ENCODE data around the gene SLC24A3. TPM values are rescaled to one million over a fixed set of nuclear protein-coding genes. Genes with fewer than 3 reads are reported as not detected.
A peak's percentile ranks its signal among the peaks of the same experiment; 100 is the strongest.

Gene SLC24A3
- total RNA-seq, 2 experiments from 2014 or later: not detected

DNA sequence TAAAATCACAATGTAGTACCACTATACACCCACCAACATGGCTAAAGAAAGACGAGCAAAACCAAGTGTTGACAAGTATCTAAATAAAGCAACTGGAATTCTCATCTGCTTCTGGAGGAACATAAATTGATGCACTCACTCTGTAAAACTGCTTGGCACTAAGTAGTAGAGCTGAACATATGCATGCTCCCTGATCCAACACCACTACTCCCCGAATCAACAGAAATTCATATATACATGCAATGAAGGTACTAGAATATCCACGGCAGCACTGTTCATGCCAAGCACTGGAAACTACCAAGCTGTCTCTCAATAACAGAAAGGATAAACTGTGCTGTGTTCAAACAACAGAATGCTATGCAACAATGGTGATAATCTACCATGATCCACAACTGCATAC is 326.1 kb downstream of the SLC24A3 start:
- Mint-ChIP-seq H3K9me3 (no peaks in the 10 kb centered on the region), H3K4me1 (ENCODE audit: low read depth) (peaks cover 15% of the 10 kb centered on the region), H3K4me3 (no peak overlapping the region), H3K27me3 (ENCODE audit: low read depth) (no peaks in the 10 kb centered on the region), H3K36me3 (ENCODE audit: low read depth) (no peaks in the 10 kb centered on the region), H3K27ac (no peak overlapping the region)
- CTCF ChIA-PET: no interaction called here
- intact Hi-C loops (cut with micrococcal nuclease): no loop called here
- DNase-seq: no peak

DNA sequence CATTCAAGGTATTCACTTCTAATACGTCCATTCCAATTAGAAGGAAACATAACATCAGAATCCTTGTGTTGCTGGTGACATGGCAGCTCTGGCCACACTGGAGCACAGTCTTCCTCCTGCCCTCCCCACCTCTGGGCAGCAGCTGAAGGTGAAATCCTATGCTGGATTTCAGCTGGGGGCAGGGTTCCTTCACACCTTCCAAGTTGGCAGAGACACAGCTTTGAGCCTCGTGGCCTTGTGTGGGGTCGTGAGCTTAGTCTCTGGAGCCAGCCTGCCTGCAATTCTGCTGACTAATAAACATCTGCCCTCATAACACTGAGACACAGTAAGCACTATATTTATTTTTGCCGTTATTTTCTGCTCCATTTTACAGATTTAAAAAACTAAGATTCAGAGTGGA is 326.7 kb downstream of the SLC24A3 start:
- DNase-seq: no peak
- Mint-ChIP-seq H3K27me3 (ENCODE audit: low read depth) (no peaks in the 10 kb centered on the region), H3K9me3 (no peaks in the 10 kb centered on the region), H3K4me3 (no peak overlapping the region), H3K4me1 (ENCODE audit: low read depth) (peaks cover 15% of the 10 kb centered on the region), H3K27ac (no peak overlapping the region), H3K36me3 (ENCODE audit: low read depth) (no peaks in the 10 kb centered on the region)
- intact Hi-C loops (cut with micrococcal nuclease): no loop called here
- CTCF ChIA-PET: no interaction called here

DNA sequence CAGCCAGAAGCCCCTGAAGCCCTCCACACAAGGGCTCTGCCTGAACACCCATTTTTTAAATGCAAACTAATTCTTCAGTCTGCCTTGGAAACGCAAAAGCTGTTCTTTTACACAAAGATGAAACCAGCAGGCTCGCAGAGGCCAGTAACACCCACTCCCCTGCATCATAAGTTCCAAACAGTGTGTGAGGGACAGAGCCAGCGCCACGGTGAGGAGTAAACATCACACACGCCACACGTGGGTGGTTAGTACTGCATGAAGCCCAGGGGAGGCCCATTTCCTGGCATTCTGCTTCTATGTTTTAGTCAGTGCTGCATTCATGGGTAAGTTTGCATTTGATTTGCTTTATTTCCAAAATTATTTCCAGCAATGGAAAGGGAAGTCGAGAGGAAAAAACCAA is 327.9 kb downstream of the SLC24A3 start:
- peaks cover 15% of the 10 kb centered on the region for H3K4me1 Mint-ChIP-seq (ENCODE audit: low read depth)
- H3K36me3 Mint-ChIP-seq (ENCODE audit: low read depth): no peaks in the 10 kb centered on the region
- no peaks in the 10 kb centered on the region for H3K27me3 Mint-ChIP-seq (ENCODE audit: low read depth)
- CTCF ChIA-PET: no interaction called here
- H3K4me3 Mint-ChIP-seq: no peak overlapping the region
- DNase-seq: peak; percentile 54
- H3K27ac Mint-ChIP-seq: no peak overlapping the region
- H3K9me3 Mint-ChIP-seq: no peaks in the 10 kb centered on the region
- intact Hi-C loops (cut with micrococcal nuclease): no loop called here

DNA sequence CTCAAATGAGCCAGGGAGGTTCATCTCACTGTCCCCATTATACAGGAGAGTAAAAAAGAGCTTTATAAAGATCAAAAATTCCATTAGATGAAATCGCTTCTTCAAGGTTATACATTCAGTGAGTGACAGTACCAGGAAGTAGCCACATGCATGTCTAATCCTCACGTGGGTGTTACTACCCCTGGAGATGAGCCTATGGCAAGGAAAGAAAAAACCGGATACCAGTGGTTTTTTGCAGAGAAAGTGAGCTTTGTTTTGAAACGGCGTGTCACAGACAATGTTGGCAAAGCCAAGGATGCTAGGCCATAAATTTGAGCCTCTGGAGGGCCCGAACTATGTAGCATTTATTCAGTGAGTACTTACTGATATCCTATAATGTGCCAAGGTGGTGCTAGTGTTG is 330.7 kb downstream of the SLC24A3 start:
- CTCF ChIA-PET: no interaction called here

DNA sequence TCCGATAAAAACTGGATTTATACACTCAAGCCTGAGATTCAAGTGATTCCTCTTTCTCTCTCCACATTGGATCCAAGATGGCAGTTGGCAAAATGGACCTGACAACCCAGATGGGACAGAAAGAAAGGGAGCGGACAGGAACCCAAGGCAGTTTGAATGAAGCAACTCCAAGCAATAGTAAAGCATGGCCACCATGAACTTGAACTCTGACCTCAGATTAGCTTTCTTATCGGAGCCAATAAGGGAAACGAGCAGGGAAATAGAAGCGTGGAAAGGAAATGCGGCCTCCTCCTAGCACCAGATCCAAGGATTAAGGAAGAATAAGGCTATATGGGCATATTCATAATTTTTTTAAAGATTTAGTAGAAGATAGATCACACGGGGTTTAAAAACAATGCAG is 332.2 kb downstream of the SLC24A3 start:
- intact Hi-C loops (cut with micrococcal nuclease): no loop called here
- no peaks in the 10 kb centered on the region for H3K9me3 Mint-ChIP-seq

More for the DNA sequence above, 330.7 kb downstream of the SLC24A3 start:
- DNase-seq: no peak
- Mint-ChIP-seq H3K4me3 (no peak overlapping the region), H3K4me1 (ENCODE audit: low read depth) (peaks cover 15% of the 10 kb centered on the region), H3K27me3 (ENCODE audit: low read depth) (no peaks in the 10 kb centered on the region), H3K36me3 (ENCODE audit: low read depth) (no peaks in the 10 kb centered on the region), H3K9me3 (no peaks in the 10 kb centered on the region), H3K27ac (no peak overlapping the region)
- intact Hi-C loops (cut with micrococcal nuclease): no loop called here

DNA sequence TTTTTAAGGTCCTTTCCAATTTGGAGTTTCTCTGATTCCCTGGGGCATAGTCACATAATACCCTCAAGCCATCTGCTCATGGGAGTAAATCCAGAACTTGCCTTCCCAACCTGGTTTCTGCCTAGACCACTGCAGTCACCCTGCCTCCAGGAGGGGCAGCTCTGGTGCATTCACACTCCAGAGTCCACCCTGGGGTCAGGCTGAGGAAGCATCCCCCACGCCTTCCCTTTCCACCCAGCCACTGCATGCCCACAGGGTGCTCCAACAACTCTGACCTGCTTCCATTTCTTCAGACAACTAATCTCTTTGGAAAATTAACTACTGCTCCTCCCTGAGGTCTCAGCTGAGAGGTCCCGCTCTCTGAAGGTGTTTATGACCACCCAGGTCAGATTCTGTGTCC is 334.2 kb downstream of the SLC24A3 start:
- H3K4me1 Mint-ChIP-seq (ENCODE audit: low read depth): peaks cover 7% of the 10 kb centered on the region
- intact Hi-C loops (cut with micrococcal nuclease): no loop called here
- no peak for DNase-seq
- no peaks in the 10 kb centered on the region for H3K27me3 Mint-ChIP-seq (ENCODE audit: low read depth)
- H3K4me3 Mint-ChIP-seq: no peak overlapping the region
- no peak overlapping the region for H3K27ac Mint-ChIP-seq
- no peaks in the 10 kb centered on the region for H3K9me3 Mint-ChIP-seq
- CTCF ChIA-PET: no interaction called here
- no peaks in the 10 kb centered on the region for H3K36me3 Mint-ChIP-seq (ENCODE audit: low read depth)

More for the DNA sequence above, 332.2 kb downstream of the SLC24A3 start:
- CTCF ChIA-PET: no interaction called here
- no peak for DNase-seq
- no peaks in the 10 kb centered on the region for H3K36me3 Mint-ChIP-seq (ENCODE audit: low read depth)
- H3K4me1 Mint-ChIP-seq (ENCODE audit: low read depth): peaks cover 13% of the 10 kb centered on the region
- no peak overlapping the region for H3K4me3 Mint-ChIP-seq
- no peak overlapping the region for H3K27ac Mint-ChIP-seq
- no peaks in the 10 kb centered on the region for H3K27me3 Mint-ChIP-seq (ENCODE audit: low read depth)

DNA sequence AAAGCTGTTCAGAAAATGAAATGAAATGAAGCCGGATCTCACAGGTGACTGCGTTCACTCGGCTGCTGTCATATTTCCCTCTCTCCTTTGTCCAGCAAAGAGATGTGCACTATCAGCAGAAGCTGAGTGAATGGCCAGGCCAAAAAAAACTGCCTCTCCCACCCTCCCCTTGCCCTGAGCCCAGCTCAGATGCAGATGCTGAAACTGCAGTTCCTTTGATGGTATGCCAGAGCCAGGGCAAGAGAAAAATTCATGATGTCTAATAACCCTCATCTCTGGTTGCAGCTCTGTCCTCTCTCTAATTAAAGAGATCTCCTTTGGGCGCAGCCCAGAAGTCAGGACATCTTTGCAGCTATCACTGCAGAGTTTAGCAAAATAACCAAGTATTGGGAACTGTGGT is 335.1 kb downstream of the SLC24A3 start:
- intact Hi-C loops (cut with micrococcal nuclease): no loop called here
- H3K27me3 Mint-ChIP-seq (ENCODE audit: low read depth): no peaks in the 10 kb centered on the region
- no peaks in the 10 kb centered on the region for H3K36me3 Mint-ChIP-seq (ENCODE audit: low read depth)
- H3K4me1 Mint-ChIP-seq (ENCODE audit: low read depth): peaks cover 5% of the 10 kb centered on the region
- CTCF ChIA-PET: no interaction called here
- H3K27ac Mint-ChIP-seq: no peak overlapping the region
- H3K4me3 Mint-ChIP-seq: no peak overlapping the region
- no peaks in the 10 kb centered on the region for H3K9me3 Mint-ChIP-seq
- DNase-seq: no peak

DNA sequence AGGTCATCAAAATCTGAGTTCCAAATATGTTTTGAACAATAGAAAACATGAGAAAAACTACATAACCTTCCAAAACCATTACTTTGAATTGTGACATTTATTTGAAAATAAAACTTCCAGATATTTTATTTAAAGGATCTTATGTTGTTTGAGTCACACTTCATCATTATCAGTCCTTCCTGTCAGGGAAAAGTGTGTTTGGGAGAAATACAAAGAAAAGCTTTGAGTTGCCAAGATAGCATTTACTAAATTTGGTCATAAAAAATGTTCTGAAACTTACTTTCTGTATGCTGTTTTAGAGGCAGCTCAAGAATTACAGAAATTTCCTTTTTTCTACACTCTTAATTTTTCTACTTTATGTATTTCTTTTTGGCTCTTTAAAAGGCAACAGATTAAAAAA is 337.5 kb downstream of the SLC24A3 start:
- CTCF ChIA-PET: no interaction called here
- peaks cover 5% of the 10 kb centered on the region for H3K4me1 Mint-ChIP-seq (ENCODE audit: low read depth)
- H3K27ac Mint-ChIP-seq: no peak overlapping the region
- H3K9me3 Mint-ChIP-seq: no peaks in the 10 kb centered on the region
- no peaks in the 10 kb centered on the region for H3K36me3 Mint-ChIP-seq (ENCODE audit: low read depth)
- H3K27me3 Mint-ChIP-seq (ENCODE audit: low read depth): no peaks in the 10 kb centered on the region
- intact Hi-C loops (cut with micrococcal nuclease): no loop called here
- no peak overlapping the region for H3K4me3 Mint-ChIP-seq
- no peak for DNase-seq

DNA sequence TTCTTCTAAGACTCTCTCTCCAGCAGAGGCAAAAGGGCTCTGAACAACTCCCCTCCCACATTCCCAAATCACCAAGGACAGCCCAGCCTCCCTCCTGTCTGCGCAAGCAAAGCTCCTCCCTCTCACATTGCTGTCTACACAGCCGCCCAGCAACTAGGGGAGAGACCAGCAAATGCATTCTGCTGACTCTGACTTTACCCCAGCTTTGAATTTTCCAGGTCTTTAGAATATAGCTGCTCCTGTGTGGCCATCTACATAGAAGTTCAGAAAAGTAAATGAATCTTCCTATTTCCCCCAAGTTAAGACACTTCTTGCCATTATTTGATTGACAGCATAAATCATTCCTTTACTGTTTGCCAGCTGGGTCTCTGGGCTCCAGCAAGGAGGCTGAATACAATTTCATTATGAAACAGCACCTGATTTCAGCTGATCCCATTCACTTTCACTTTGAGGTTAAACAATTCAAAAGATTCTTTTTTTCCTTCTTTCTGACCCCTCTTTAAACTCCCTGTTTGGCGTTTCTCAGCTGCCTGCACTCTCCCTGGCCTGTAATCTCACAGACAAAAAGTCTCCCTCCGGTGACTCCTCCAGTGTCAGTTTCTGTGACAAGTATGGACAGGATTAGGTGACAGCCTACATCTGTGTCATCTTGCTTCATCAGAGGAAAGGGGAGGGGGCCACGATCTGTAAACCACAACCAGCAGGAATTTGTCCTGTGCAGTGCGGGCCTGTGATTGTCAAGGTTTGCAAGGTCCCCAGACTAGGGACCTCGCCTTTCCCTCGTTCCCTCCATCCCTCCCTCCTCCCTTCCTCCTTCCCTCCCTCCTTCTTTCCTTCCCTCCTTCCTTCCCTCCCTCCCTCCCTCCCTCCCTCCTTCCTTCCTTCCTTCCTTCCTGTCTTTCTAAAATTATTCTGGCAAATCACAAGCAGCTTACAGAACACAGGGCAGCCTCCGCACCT is 340.1 kb downstream of the SLC24A3 start:
- H3K9me3 Mint-ChIP-seq: no peaks in the 10 kb centered on the region
- no peaks in the 10 kb centered on the region for H3K27me3 Mint-ChIP-seq (ENCODE audit: low read depth)
- CTCF ChIA-PET: no interaction called here
- peaks cover 5% of the 10 kb centered on the region for H3K4me1 Mint-ChIP-seq (ENCODE audit: low read depth)
- no peaks in the 10 kb centered on the region for H3K36me3 Mint-ChIP-seq (ENCODE audit: low read depth)
- no peak overlapping the region for H3K27ac Mint-ChIP-seq
- intact Hi-C loops (cut with micrococcal nuclease): no loop called here
- H3K4me3 Mint-ChIP-seq: no peak overlapping the region
- peak; percentile 17 for DNase-seq

DNA sequence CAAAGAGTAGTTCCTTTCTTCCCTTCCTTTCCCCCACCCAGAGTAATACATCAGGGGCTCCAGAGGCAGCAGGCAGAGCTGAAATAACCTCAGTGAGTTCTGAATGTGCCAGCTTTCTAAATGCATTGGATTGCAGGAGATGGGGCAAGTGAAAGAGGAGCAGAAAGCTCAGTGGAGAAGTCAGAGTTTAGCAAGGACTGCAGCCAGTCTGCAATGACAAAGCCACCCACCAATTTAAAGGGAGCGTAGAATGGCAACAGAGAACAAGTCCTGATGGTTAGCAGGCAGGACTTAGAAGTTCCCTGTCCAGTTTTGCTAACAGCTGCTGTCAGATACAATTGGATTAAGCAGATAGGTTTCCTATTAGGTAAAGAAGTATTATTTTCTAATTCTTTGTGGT is 342.2 kb downstream of the SLC24A3 start:
- no peaks in the 10 kb centered on the region for H3K9me3 Mint-ChIP-seq
- DNase-seq: no peak
- H3K27ac Mint-ChIP-seq: no peak overlapping the region
- no peaks in the 10 kb centered on the region for H3K36me3 Mint-ChIP-seq (ENCODE audit: low read depth)
- H3K4me3 Mint-ChIP-seq: no peak overlapping the region
- H3K27me3 Mint-ChIP-seq (ENCODE audit: low read depth): no peaks in the 10 kb centered on the region
- intact Hi-C loops (cut with micrococcal nuclease): no loop called here
- CTCF ChIA-PET: no interaction called here
- peaks cover 5% of the 10 kb centered on the region for H3K4me1 Mint-ChIP-seq (ENCODE audit: low read depth)

DNA sequence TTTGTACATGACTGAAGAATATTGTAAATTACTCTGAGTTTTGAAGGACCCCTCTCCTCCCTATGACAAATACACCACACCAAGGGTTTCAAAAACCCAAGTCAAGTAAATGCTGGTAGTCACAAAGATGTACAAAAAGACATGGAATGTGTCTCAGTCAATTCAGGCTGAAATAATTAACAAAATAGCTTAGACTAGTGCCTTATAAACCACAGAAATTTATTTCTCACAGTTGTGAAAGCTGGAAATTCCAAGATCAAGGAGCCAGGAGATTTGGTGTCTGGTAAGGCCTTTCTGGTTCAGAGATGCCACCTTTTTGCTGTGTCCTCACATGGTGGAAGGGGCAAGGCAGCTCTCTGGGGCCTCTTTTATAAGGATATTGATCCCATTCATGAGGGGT is 343.3 kb downstream of the SLC24A3 start:
- Mint-ChIP-seq H3K4me3 (no peak overlapping the region), H3K27me3 (ENCODE audit: low read depth) (no peaks in the 10 kb centered on the region), H3K9me3 (no peaks in the 10 kb centered on the region), H3K4me1 (ENCODE audit: low read depth) (peaks cover 5% of the 10 kb centered on the region), H3K27ac (no peak overlapping the region), H3K36me3 (ENCODE audit: low read depth) (no peaks in the 10 kb centered on the region)
- CTCF ChIA-PET: no interaction called here
- intact Hi-C loops (cut with micrococcal nuclease): no loop called here
- no peak for DNase-seq

DNA sequence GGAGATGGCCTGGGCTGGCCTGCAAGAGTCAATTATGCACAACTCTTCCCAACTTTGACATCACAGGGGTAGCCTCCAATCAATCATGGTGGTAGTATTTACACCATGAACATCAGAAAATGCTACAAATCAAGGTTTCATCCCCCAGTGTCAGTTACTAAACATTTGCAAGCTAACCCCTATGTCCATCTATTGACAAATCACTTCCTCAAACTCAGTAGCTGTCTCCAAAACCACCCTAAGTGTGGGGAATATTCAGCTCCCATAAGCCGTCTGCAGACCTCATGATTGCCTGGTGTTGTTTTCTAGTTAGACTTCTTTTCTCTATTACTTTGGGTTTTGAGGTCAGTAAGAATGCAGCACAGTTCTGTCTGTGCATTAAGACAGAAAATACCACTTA is 344.8 kb downstream of the SLC24A3 start:
- DNase-seq: no peak
- H3K27ac Mint-ChIP-seq: peak overlapping the region; percentile 19
- intact Hi-C loops (cut with micrococcal nuclease): no loop called here

DNA sequence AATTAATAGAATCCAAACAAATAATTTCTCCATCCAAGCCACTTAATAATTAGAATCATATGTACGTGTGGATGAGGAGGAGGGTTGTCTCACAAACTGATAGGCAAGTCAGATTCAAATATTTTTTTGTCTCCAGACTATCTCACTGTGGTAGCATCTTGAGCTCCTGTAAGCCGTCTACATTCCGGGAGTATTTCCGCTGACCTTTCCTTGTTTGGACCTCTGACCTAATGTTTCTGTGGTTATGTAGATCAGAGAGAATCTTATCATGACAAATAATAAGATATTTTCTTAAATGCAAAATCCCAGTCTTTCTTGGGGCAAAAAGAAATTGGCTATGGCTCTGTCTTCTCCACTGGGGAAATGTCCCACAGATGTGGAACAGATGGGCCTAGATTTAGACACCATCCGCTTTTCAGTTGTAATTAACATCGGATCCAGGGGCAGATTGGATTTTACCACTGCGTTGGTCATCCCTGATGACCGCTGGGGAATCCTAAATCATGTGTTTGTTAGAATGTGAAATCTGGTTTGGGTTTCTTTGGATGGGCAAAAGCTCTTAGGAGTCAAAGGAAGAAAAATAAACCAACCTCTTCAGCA is 348.5 kb downstream of the SLC24A3 start:
- H3K4me3 Mint-ChIP-seq: no peak overlapping the region
- H3K36me3 Mint-ChIP-seq (ENCODE audit: low read depth): no peaks in the 10 kb centered on the region
- CTCF ChIA-PET: no interaction called here
- no peaks in the 10 kb centered on the region for H3K27me3 Mint-ChIP-seq (ENCODE audit: low read depth)
- H3K9me3 Mint-ChIP-seq: no peaks in the 10 kb centered on the region
- intact Hi-C loops (cut with micrococcal nuclease): no loop called here
- H3K27ac Mint-ChIP-seq: no peak overlapping the region
- no peaks in the 10 kb centered on the region for H3K4me1 Mint-ChIP-seq (ENCODE audit: low read depth)
- DNase-seq: no peak

More for the DNA sequence above, 344.8 kb downstream of the SLC24A3 start:
- Mint-ChIP-seq H3K9me3 (no peaks in the 10 kb centered on the region), H3K4me1 (ENCODE audit: low read depth) (peaks cover 5% of the 10 kb centered on the region), H3K36me3 (ENCODE audit: low read depth) (no peaks in the 10 kb centered on the region), H3K4me3 (no peak overlapping the region), H3K27me3 (ENCODE audit: low read depth) (no peaks in the 10 kb centered on the region)
- CTCF ChIA-PET: no interaction called here

Measured in activated naive CD4-positive, alpha-beta T cell treated with anti-CD3 and anti-CD28 coated beads for 36 hours (primary cell).